GM04504 (cell line): ENCODE data around the gene PDE2A.

ENCODE experiments used
- DNase-seq: peaks from one replicate; pipeline ENCODE4 v3.0.0-alpha.2; 2012; ENCODE audit warnings: low read depth

Gene PDE2A

GRCh38 chr11:72614381-72614780, 59.8 kb downstream of the PDE2A start:
- no peak for DNase-seq

GRCh38 chr11:72613977-72614376, 60.2 kb downstream of the PDE2A start:
- no peak for DNase-seq

DNA sequence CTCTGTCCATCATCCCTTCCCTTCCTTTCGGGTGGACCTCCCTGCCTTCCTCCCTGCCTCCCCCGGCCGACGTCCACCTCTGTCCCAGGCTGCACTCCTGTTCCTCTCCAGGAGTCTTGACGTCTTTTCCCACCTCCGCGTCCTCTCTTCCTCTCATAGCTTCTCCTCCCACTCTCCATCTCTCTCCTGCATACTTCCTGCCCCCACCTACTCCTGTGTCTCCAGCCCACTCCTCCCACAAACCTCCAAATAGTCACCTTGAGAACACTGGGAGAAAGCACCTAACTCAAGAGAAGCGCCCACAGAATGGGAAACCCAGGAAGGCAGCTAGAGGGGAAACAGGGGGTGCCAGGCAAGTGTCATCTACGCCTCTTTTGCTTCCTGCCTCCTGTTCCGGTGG, 60.8 kb downstream of the PDE2A start:
- no peak for DNase-seq

DNA sequence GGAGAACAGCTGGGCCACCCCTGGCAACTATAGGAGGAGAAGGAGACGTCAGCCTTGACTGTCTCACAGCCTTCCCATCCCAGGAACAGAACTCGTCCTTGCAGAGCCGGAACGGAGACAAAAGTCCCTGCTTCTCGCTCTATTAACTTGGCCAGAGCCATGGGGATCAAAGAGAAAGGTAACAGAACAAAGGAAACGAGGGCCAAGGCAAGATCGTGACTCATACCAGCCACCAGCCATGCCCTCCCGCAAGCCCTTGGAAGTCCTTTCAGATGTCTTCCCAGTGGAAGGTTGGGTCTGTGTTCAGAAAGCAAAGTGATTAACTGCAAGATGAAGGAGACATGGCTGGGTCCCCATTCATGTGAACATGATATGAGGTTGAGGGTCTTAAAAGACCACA, 64.7 kb downstream of the PDE2A start:
- DNase-seq = no peak

GRCh38 chr11:72609045-72609444, 65.2 kb downstream of the PDE2A start:
- no peak for DNase-seq

GRCh38 chr11:72607496-72607895, 66.7 kb downstream of the PDE2A start:
- DNase-seq = no peak

- DNase-seq = no peak
Measured at GRCh38 chr11:72606748-72607468, 67.3 kb downstream of the PDE2A start.

GRCh38 chr11:72605973-72606747, 68.1 kb downstream of the PDE2A start:
- no peak for DNase-seq

GRCh38 chr11:72604256-72604655, 70.0 kb downstream of the PDE2A start:
- DNase-seq = no peak

DNA sequence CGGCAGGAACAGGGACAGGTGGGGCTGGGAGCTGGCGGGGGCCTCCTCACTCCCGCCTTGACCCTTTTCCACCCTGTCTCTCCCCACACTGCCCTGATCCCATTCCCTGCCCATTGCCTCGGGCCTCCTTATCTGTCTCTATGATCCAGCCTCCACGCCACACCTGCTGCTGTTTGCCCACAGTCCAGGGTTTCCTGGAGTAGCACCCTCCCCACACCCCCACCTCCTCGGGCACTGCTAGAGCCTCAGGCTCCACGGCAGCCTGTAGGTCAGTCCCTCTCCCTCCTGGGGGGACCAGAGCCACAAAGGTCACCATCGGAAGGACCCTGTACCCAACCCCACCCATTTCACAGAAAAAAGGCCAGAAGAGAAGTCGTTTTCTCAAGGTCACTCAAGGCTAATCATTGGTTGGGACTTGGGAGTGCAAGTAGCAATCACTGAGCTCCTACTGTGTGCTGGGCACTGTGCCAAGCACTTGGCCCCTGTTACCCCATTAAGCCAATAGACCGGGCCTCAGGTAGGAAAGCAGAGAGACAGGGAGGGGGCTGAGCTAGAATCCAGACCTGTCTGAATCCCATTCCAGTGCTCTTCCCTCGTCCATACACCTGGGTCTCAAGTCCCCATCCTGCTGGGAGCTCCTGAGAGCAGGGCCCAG, 71.8 kb downstream of the PDE2A start:
- no peak for DNase-seq

DNA sequence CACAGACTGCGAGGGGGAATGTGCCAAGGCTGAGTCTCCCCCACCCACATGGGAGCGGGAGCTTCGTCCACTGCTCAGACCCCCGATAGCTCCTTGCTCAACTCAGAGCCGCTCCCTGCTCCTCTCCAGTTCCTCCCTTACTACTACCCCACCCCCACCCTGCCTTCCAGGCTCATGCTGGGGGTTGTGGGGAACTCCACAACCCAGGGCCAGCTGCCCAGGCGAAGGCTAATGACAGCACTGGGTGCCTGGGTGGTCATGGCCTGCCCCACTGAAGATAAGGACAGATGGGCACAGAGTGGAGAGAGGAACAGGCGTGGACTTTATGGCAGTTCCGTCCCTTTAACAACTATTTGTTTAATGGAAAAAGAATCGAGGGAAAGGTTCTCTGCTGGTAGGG, 73.7 kb downstream of the PDE2A start:
- no peak for DNase-seq

DNA sequence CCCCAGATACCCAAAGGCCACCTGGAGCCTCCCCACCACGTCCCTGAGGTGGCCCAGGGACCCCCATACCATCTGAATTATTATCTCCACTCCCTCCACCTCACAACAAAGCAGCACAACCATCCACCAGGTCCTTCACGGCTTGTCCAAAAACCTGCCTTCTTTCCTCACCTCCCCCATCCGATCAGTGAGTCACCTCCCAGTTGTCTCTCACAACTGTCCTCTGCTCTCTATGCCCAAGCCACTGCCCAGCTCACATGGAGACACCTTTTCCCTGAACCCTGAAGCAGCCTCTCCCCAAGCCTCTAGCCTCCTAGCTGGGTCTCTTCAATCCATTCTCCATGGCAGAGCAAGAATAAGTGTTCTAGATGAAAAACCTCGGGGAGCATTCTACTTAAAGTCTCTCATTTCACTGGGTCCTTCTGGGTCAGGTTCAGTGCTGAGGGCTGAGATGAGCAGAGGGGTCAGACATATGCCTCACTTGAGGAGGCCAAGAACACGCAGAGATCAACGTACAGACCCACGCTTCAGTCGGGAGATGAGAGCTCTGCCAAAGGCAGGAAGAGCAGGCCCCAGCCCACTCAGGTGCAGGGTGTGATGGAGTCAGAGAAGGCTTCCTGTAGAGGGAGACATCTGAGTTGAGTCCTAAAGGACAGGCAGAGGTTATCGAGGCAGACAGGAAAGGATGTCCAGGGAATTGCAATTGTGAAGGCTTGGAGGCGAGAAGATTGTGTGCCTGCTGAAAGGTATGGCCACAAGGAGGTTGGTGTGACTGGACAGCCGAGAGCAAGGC, 74.7 kb downstream of the PDE2A start:
- no peak for DNase-seq

DNA sequence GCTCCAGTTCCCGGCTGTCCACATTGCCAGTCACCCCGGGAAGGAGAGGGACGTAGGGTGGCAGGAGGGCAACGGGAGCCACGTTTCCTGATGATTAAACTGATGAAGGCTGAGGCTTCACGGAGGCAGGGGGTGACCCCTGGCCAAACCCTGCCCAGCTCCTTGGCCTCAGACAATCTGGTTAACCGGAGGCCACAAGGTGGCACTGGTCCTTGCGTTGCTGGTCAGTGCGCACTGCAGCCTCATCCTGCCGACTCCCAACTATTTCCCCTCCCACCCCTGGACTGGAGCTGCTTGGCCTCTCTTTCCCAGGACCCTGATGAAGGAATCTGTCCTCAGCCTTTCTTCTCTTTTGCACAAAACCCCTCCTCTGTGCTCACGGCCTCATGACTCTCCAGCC, 75.3 kb downstream of the PDE2A start:
- DNase-seq = no peak

GRCh38 chr11:72598466-72598865, 75.8 kb downstream of the PDE2A start:
- DNase-seq = no peak

GRCh38 chr11:72597721-72598120, 76.5 kb downstream of the PDE2A start:
- no peak for DNase-seq

GRCh38 chr11:72595292-72595684, 78.9 kb downstream of the PDE2A start:
- DNase-seq = no peak

GRCh38 chr11:72594493-72595291, 79.5 kb downstream of the PDE2A start:
- no peak for DNase-seq

- no peak for DNase-seq
Measured at GRCh38 chr11:72592698-72593495, 81.3 kb downstream of the PDE2A start.

GRCh38 chr11:72591785-72592502, 82.3 kb downstream of the PDE2A start:
- no peak for DNase-seq

- no peak for DNase-seq
Measured at GRCh38 chr11:72591023-72591422, 83.2 kb downstream of the PDE2A start.
